Uterus (tissue), 2 donors: Measurements from ENCODE around the gene NDC1.

Experiments used
- POLR2A ChIP-seq, 2 donors: fragments of 450-650 bp; IDR thresholded peaks; one replicate each; pipeline ENCODE4 v1.6.1; 2016; ENCODE audit warnings: antibody characterized with exemption in 2 of 2, mild to moderate bottlenecking in 1 of 2, moderate library complexity in 1 of 2
- TF ChIP-seq, protein P1 (sequence below), 4 experiments: fragments of 200-600 bp in 2 of 4; fragments of 450-650 bp in 2 of 4; sonication (generic) in 2 of 4; IDR thresholded peaks; one replicate each; pipeline ENCODE4 v1.5.1; 2016 to 2019; ENCODE audit warnings: antibody characterized with exemption in 4 of 4, mild to moderate bottlenecking in 2 of 4, moderate library complexity in 1 of 4

DNA sequence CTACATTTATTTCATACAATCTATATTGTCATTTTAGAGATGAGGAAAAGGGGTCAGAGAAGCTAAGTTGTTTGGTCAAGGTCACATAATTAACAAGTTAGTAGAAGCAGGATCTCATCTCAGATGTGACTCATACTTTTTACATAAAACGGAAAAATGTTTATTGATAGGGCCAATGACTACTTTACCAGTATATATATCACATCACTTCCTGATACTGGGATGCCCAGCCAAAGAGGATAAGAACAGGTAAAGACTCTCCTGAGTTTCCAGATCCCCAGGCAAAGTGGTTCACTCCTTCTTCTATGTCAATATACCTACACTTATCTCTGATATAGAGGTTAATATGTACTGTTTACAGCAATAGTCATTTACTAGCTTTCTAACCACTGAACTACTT is 30.5 kb upstream of the NDC1 start:
- TF ChIP-seq, protein P1, sequence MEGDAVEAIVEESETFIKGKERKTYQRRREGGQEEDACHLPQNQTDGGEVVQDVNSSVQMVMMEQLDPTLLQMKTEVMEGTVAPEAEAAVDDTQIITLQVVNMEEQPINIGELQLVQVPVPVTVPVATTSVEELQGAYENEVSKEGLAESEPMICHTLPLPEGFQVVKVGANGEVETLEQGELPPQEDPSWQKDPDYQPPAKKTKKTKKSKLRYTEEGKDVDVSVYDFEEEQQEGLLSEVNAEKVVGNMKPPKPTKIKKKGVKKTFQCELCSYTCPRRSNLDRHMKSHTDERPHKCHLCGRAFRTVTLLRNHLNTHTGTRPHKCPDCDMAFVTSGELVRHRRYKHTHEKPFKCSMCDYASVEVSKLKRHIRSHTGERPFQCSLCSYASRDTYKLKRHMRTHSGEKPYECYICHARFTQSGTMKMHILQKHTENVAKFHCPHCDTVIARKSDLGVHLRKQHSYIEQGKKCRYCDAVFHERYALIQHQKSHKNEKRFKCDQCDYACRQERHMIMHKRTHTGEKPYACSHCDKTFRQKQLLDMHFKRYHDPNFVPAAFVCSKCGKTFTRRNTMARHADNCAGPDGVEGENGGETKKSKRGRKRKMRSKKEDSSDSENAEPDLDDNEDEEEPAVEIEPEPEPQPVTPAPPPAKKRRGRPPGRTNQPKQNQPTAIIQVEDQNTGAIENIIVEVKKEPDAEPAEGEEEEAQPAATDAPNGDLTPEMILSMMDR (IDR thresholded peaks at IDR 0.05) = no peak
- TF ChIP-seq POLR2A (IDR thresholded peaks at IDR 0.05) = no peak
